Activated T-cell treated with anti-CD3 and anti-CD28 coated beads for 4 hours (primary cell): ENCODE data around the gene CASP12.
"Not testable (repeated sequence)": the region's sequence is repeated elsewhere in the genome, so short reads cannot be mapped to it uniquely, and the experiment has no call there.

Source experiments
- DNase-seq: peaks from one replicate; pipeline ENCODE4 v3.0.0-alpha.2; 2020

CASP12 gene

GRCh38 chr11:104897891-104898684 is at the start of gene CASP12:
CASP12 (minus strand) TSS chr11:104898460.
- no peak for DNase-seq

GRCh38 chr11:104946907-104947306 is 48.6 kb upstream of the CASP12 start:
- DNase-seq = peak; percentile 33

DNA sequence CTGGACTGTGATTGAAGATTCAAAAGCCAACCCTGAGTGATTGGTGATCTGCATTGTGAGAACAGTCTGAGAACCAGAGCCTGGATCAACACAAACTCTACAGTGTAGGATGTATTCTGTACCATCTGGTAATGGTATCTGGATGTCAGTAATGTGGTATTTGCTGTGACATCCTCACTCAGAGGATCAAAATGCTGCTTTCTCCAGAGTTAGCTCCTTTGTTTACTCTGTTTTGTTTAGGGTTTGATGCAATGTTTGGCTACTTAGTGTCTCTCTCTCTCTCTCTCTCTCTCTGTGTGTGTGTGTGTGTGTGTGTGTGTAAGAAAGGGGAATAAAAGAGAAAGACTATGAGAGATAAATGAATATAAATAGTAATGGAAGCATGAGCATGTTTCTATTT is 45.8 kb upstream of the CASP12 start:
- no peak for DNase-seq

DNA sequence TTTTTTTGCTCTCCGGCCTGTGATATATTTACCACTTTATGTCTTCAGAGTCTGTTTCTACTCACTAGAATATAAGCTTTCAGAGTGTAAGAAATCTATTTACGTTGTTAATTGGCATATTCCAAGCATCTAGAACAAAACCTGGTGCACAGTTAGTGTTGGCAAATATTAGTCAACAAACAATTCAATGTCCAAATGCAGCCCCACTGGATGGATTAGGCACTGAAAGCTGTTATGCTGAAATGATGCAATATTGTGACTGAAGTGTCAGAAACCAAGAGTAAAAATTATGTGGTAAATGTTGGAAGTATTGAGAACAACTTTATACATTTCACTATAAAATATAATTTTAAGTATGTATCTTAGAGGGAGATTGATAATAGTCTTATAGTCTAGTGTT is 45.3 kb upstream of the CASP12 start:
- DNase-seq = no peak

- DNase-seq = no peak
These were observed 36.3 kb upstream of the CASP12 start for GRCh38 chr11:104934594-104934993.

DNA sequence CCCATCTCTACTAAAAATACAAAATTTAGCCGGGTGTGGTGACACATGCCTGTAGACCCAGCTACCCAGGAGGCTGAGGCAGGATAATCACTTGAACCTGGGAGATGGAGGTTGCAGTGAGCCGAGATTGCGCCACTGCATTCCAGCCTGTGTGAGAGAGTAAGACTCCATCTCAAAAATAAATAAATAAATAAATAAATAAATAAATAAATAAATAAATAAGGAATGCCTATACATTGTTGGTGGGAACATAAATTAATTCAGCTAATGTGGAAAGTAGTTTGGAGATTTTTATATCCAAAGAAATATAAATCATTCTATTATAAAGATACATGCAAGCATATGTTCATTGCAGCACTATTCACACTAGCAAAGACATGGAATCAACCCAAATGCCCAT is 35.8 kb upstream of the CASP12 start:
- DNase-seq = not testable (repeated sequence)

GRCh38 chr11:104928811-104929210 is 30.6 kb upstream of the CASP12 start:
- DNase-seq = no peak

DNA sequence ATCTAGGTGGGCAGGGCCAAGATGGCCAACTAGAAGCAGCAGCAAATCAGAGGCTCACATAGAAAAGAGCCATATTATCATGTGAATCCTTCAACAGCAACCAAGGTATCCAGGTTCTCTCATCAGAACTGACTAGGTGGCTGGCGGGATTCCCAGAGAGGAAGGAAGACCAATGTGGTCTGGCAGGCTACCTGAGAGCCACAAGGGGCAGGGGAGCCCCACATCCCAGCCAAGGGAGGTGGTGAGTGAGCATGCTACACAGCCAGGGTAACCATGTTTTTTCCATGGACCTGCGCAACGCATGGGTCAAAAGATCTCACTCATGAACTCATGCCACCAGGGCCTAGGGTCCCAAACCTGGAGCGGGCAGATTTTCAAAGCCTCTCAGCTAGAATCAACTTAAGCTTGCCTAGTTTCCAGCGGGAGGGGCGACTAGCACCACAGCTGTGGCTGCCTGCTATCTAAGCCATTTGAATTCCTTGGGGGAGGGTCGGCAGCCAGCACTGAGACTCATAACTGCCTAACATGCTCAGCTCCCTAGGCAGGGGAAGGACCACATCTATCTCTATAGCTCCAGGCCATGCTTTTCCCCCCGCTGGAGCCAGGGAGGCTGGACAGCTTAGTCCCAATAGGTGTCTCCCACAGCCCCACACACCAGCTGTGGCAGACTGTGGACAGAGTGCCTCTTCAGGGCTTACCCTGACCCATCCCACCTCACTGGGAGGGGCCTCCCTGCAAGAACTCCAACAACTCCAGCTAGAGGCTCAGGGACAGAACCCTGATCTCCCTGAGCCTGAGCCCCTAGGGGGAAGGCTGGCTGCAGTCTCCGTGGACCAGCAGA is 28.7 kb upstream of the CASP12 start:
- no peak for DNase-seq

DNA sequence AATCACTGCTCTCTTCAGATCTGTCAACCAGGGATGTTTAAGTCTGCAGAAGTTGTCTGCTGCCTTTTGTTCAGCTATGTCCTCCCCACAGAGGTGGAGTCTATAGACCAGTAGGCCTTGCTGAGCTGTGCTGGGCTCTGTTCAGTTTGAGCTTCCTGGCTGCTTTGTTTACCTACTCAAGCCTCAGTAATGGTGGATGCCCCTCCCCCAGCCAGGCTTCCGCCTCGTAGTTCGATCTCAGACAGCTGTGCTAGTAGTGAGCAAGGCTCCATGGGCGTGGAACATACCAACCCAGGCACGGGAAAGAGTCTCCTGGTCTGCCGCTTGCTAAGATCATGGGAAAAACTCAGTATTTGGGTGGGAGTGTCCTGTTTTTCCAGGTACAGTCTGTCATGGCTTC is 27.6 kb upstream of the CASP12 start:
- DNase-seq = no peak

DNA sequence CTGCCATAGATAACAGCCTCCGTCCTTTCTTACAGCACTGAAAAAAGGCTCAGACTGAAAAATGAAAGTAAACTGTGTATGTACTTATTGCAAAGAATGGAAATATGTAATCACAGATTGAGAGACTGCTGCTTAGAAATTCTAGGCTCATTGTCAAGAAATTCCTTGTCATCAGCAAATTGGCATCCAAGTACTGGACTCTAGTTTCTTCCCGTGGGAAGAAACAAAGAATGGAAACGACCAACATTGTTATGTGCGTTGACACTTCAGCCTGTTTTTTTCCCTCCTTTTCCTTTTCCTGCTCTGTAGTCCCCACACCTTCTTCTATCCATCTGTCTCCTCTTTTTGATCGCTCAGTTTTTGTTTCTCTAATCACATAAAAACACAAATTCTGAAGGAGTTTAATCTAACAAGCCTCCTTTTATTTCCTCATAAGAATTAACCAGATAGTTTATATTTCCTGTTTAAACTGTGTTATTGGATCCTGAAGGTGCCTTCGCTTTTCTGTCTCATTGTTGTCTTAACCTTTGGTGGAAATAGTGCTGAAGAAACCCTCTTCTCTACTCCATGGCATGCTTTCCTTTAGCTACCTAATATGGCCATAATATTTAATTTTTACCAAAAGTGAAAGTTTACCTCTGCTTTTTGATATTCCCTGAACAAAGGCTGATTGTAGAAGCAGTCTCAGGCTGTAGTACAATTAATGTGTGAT is 20.0 kb upstream of the CASP12 start:
- no peak for DNase-seq

DNA sequence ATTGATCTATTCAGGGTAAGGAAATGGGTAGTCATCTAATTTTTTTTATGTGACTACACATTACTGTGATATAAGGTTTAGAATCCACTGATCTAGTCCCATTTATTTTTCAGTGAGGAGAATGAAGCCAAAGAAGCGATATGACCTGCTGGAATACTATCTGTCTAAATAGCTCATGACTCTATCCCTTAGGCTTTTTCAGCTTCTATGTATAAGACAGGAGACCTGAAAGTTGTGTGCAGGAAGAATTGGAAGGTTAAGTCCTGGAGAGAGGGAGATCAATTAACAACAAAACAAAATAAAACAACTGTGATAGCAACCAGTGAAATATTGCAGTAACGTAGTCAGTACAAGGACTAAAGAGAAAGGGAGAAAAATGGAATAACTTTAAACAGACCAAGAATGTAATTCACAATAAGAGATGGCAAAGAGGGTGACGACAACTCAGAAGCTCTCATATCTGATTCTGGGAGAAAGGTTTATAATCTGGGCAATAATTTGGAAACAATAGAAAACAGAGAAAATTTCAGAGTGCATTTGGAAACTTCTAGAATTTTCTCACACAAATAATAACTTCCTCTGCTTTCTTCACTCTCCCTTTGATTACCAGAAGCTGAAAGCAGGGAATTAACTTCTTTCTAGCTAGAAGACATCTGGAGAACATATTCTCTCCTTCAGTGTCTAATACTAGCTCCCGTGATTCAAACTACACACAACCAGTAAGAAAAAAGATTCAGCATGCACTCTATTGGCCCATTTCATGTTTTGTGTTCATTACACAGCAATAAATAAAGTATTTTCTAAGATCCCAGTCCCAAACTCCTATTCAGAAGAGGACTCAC is 19.2 kb upstream of the CASP12 start:
- no peak for DNase-seq

DNA sequence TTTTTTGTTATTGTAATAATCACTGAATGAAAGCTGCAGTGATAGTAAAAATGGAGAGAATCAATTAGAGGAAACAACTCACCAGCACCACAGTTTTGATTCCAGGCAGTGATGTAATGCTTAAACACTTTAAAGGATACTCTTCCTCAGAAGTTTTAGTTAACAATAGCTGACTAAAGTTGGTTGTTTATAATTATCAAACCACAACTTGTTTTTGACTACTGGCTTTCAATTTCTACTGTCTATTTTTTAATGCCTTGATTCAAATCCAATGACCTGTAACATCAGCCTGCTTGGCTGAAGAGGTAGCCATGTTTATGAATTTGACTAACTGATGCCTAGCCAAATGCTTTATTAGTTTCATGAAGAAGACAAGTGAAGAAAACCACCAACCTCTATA is 18.2 kb upstream of the CASP12 start:
- DNase-seq = no peak

DNA sequence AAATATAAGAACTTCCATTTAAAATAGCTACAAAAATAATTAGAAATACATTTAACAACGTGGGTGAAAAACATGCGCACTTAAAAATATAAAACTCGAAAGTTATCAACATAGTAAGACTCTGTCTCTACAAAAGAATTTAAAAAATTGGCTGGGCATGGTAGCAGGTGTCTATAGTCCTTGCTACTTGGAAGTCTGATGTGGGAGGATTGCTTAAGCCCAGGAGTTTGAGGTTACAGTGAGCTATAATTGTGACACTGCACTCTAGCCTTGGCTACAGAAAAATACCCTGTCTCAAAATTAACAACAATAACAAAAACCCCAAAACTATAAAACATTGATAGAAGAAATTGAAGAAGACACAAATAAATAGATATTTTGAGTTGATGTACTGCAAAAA is 13.8 kb upstream of the CASP12 start:
- no peak for DNase-seq

DNA sequence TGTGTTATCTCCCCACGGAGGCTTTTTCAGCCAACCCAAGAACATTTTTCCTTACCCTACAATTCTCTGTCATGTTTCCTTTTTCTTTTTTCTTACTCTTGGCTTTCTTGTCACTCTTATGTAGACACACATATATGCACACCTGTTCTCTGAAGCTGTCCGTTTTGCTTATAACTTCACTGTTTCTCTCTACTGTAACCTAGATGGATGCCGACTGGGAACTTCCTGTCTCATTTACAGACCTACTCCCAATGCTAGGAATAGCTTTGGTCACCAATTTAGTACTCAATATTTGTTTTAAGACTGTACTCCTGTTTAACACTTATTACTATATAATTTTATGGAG is 9.9 kb upstream of the CASP12 start:
- no peak for DNase-seq

GRCh38 chr11:104907521-104908185 is 9.4 kb upstream of the CASP12 start:
- DNase-seq = no peak

GRCh38 chr11:104905271-104905670 is 7.0 kb upstream of the CASP12 start:
- no peak for DNase-seq

DNA sequence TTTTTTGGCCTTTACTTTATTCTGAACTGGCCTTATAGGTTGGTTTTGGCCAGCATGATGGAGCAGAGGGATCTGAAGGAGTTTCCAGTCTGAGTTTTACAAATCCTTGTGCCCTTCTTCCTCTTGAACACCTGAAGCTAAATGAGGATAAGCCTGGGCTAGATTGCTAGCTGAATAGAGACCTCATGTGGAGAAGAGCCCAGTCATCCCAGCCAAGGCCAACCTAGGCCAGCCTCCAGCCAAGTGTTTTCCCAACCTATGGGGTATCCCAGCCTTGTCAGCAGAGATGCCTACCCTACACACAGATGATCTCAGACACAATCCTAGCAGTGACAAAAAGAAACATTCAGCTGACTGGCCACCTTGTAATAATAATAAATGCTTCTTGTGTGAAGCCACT is 966 bp upstream of the CASP12 start:
- no peak for DNase-seq

GRCh38 chr11:104898685-104899013 is 389 bp upstream of the CASP12 start:
- DNase-seq = no peak

DNA sequence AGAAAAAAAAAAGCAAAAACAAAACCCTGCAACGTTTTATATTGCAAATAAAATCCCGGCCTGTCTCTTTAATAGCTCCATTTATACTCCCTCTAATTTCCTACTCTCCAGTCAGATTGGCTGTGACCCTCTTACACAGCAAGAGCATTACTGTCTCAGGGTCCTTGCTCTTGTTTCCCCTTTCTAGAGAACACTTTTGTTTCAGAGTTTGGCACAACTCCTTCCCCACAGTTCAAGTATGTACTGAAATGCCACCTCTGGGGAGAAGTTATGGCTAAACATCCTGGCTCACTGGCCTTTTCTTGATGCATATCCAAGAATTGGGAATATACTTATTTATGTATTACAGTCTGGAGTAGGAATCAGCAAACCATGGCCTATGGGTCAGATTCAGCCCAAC is 2.6 kb downstream of the CASP12 start:
- DNase-seq = no peak

DNA sequence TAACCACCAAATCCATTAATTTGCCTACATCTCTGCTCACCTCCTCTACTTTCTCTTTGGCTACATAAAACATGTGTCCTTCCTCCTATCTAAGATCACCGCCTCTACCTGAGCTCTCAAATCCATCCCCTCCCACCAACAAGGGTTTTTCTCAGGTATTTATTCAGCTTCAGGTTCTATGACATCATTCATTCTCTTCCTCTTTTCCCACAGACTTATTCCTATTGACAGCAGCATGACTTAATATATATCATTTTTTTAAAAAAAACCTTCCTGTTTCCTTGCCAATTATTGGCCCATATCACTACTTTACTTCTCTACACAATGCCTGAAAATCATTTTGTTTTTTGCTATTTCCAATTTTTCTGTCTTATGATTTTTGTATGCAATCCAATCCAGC is 4.4 kb downstream of the CASP12 start:
- DNase-seq = no peak

DNA sequence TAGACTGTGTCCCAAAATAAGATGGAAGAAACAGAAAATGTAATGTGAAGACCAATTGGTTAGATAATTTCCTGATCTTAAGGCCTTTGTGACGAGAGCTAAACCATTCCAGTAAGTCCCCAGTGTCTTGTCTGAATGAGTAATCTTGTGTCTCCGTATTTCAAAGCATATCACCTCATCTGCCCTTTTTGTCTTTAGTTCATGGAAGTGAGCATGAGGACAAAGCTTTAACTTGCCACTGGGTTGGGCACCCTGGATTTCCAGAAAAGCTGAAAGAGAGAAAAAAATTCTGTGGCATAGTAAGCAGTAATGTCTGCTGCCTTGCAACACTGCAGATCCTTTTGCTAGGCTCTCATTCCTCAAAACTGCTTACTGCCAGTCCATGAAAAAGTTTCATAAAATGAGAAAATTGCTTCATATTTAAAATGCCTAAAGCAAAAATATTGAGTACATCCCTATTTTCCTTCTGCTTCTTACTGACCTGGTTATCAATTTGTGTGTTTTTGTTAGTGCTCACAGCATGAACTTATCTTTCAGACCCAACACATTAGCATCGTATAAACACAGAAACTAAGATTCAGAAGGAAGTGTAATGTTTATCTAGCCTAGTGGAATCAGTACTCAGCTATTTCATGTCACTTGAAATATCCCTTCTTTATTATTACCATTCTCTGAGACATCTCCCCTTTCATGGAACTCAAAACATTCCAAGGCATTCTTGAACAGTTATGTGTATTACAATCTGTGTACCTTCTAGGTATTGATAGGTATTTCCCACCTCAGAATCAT is 5.3 kb downstream of the CASP12 start:
- no peak for DNase-seq

DNA sequence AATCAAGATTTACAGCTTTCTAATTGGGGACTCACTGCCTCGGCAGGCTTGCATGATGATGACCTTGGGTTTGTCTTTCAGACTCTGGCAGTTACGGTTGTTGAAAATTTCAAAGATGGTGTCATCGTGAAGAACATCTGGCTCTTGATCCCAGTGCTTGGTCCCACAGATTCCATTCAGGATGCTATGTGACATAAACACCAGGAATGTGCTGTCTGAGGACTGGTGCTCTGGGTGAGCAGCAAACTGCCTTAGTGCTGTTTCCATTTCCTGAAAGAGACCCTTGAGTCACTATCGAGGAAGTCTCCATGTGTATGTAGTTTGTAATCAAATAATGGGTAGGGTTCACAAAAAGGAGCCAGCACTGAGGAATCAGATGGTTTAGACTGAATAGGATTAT is 7.1 kb downstream of the CASP12 start:
- no peak for DNase-seq
